NCI-H2227 (cell line): ENCODE measurements around the gene ERICH3.
A peak's percentile ranks its signal among the peaks of the same experiment; 100 is the strongest.
"Not testable (repeated sequence)": the region's sequence is repeated elsewhere in the genome, so short reads cannot be mapped to it uniquely, and the experiment has no call there.

Experiments
- DNase-seq: peaks from one replicate; lab custom pipeline; 2025; ENCODE audit not compliant: unreplicated experiment; lab: John Stamatoyannopoulos, UW

The ERICH3 gene

GRCh38 chr1:74681449-74681848 is 7.9 kb upstream of the ERICH3 start:
- no peak for DNase-seq

GRCh38 chr1:74681001-74681400 is 7.4 kb upstream of the ERICH3 start:
- no peak for DNase-seq

DNA sequence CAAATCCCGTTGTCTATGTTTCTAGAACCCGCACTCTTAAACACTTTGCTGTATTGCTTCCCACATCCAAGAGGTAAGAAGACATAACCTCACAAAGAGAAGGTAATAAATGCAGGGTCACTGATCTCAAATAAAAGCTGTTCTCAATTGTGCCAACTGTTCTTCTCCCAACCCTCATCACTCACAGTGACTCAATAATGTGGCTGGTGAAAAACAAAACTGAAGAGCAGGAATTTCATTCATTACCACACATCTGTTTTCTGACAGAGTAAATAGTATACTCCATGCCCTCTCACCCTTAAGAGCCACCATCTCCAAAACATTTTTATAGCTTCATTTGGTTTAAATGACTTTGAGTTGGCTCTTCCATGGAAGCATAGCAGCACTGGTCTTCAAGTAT is 6.2 kb upstream of the ERICH3 start:
- peak; percentile 16 for DNase-seq

- DNase-seq, result no peak
These were observed 4.3 kb upstream of the ERICH3 start for GRCh38 chr1:74677926-74678325.

- no peak for DNase-seq
These were observed 871 bp upstream of the ERICH3 start for GRCh38 chr1:74674278-74675048.

- DNase-seq, result not testable (repeated sequence)
These were observed 2.7 kb downstream of the ERICH3 start for GRCh38 chr1:74670866-74671265.

DNA sequence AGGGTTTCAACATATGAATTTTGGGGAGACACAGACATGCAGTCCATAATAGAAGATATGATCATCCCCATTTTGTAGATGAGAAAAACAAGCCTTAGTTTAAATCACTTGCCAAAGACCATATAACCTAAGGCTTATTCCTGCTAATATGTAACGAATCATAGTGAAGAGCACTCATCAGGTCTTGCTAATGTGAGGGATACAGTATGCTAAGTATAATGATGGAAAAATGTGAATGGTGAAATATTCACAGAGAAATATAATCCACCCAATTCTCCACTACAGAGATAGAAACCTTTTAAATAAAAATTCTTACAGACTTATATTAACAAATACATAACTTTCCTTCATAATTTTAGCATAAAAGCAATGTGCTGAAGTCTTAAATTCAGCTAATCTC is 18.9 kb downstream of the ERICH3 start:
- DNase-seq, result no peak

GRCh38 chr1:74652711-74653139 is 20.9 kb downstream of the ERICH3 start:
- DNase-seq, result no peak

DNA sequence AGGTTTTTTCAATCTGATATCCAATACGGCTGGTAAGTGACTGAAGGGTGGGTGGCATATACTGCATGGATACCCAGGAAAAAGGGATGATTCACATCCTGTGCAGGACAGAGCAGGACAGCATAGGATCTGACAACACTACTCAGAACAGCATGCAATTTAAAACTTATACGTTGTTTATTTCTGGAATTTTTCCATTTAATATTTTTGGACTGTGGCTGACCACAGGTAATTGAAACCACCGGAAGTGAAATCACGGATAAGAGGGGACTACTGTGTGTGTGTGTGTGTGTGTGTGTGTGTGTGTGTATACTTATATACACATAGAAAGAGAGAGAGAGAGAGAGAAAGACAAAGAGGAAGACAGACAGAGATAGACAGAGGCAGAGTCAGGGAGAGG is 23.0 kb downstream of the ERICH3 start:
- no peak for DNase-seq

GRCh38 chr1:74641876-74642275 is 31.7 kb downstream of the ERICH3 start:
- DNase-seq, result no peak

GRCh38 chr1:74641161-74641560 is 32.4 kb downstream of the ERICH3 start:
- DNase-seq, result no peak

DNA sequence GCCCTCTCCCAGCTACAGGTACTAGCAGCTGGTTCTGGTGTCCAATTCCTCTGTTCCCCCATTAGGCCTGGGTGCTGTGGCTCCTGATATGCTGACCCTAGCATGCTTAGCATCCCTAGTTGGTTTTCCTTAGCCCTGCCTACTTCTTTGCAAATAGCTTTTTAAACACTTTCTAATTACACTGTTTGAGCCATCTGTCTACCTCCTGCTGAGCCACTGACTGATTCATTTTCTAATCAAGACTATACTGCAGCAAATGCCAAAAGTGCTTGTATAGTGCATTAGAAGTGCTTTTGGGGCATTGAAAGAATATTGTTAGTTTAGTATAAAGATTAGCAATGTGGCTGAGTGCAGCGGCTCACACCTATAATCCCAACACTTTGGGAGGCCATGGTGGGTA is 36.3 kb downstream of the ERICH3 start:
- DNase-seq, result no peak

GRCh38 chr1:74629283-74629682 is 44.3 kb downstream of the ERICH3 start:
- DNase-seq, result no peak

GRCh38 chr1:74623716-74624115 is 49.9 kb downstream of the ERICH3 start:
- DNase-seq, result no peak

GRCh38 chr1:74620242-74620641 is 53.4 kb downstream of the ERICH3 start:
- no peak for DNase-seq

DNA sequence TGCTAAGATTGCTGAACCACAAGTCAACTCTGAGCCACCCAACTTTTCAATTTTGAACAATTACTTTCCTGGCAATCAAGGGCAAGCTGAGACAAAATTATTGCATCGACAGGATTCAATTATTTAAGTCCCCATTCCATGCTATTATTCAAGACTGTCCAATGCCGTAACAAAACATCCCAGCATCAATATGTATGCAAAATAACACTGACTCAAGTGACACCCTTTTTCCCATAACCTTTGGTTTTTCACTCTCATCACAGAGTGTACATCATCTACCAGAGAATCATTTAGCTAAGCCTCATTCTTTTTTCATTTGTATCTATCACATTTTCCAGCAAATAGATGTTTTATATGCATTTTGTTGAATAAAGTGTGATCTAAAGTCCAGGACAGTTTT is 54.6 kb downstream of the ERICH3 start:
- no peak for DNase-seq

- no peak for DNase-seq
These were observed 59.7 kb downstream of the ERICH3 start for GRCh38 chr1:74613894-74614293.

DNA sequence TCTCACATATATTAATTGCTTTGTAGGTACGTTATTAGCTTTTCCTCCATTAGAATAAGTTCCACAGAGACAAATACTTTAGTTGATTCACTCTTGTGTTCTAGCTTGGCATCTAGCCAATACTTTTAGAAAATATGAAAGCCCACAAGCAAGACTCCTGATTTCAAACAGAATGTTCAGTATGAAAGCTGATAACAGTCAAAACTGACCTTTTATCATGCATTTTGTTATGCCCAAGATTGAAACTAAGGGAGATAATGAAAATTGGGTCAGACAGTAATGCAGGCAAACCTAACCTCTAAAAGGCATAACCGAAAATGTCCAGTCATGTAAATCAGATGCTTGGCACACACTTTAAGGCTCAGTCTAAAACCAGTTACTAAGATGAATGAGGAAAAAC is 61.7 kb downstream of the ERICH3 start:
- DNase-seq, result no peak

GRCh38 chr1:74610961-74611360 is 62.6 kb downstream of the ERICH3 start:
- no peak for DNase-seq

DNA sequence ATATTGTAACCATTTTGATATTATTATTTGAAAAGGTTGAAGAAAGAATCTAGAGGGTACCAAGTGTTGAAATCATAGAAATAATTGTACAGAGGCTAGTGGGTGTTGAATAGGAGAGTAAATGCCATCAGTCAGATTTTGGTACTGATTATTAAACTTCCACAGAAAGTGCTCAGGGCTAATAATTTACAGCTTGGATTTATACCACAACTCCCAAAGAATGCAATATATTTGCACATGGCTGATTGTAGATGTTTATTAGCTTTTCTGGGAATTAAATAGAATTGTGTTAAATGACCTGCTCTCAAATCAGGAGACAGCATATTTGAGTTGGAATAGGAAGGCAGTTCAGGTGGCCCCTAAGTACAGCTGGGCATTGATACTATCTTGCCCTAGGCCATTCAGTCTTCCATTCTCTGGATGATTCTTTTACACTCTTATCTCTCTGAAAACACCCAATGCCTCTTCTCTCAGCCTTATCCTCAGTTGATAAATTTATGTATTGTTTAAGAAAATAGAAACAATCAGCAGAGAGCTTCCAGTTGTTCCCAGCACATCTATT is 63.7 kb downstream of the ERICH3 start:
- no peak for DNase-seq

DNA sequence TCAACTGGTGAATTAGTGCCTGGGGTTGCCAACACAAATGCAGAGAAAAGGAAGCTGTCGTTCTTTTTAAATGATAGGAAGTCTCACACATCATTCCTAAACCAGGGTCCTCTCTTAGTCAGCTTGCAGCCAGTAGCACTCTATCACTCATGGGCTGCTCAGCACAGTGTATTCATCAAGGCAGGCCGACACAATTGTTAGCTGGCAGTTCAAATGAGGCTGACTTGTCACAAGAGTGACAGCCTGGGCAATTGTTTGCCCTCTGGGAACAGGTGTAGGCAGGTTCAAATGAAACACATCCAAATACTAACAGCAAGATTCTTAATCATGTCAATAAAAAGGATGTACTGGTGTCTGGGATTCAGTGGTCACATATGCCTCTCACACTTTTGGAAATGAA is 76.9 kb downstream of the ERICH3 start:
- no peak for DNase-seq

DNA sequence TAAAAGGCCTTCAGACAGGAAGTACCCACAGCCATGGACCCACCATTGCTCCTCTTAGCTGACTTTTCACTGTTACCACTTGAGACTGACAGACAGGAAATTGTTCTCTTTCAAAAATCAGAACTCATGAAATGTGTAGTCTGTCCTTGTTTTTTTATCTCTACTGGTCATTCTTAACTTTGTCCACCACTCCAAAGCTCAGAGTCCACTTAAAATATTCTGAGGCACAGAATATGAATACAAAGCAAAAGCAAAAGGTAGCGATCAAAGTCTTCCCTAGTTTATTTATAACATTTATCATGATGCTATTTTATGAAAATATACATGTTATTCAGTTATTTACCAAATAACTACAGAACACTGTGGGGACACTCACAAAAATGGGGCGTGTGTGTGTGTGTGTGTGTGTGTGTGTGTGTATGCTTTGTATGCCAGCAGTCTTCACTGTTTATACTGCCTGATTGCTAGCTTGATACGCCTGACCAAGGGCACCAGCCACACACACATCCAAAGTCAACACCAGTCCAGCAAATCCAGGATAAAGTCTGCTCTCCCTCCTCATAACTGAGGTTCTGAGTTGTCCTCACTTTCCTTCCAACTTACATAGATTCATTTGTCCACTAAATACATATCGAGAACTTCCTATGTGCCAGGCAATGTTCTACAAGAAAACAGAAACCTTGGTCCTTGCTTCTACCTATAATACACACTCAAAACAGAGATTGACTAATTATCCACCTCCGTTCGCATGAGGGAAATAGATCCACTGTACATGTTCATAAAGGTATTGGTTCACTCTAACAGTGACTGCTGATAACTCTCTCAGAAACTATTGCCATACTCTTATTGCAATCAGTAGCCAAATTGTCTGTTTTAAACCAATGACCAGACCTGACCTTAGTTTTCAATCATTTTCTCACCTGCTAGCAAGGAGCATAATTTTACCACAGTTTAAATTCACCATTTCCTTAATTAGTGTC is 79.4 kb downstream of the ERICH3 start:
- no peak for DNase-seq
